GM12873 (cell line): ENCODE results near the gene KANSL2.

ENCODE experiments used
- TF ChIP-seq, protein P1 (sequence below): IDR thresholded peaks from 2 replicates; pipeline ENCODE4 v1.5.1; 2012; ENCODE audit warnings: low read depth, mild to moderate bottlenecking, moderate library complexity, low read length, control low read depth; ENCODE audit not compliant: insufficient read depth; ENCODE audit errors: missing control alignments

Gene KANSL2

DNA sequence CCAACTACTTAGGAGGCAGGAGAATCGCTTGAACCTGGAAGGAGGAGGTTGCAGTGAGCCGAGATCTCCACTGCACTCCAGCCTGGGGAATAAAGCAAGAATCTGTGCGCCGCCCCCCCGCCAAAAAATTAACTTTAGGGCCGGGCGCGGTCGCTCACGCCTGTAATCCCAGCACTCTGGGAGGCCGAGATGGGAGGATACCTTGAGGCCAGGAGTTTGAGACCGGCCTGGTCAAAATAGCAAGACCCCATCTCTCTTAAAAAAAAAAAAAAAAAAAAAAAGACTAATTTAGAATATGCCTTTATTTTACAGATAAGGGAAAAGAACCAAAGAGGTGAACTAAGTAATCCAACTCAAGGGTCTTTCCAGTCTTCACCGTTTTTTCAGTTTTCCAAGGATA is 1.2 kb downstream of the KANSL2 start:
- TF ChIP-seq, protein P1, sequence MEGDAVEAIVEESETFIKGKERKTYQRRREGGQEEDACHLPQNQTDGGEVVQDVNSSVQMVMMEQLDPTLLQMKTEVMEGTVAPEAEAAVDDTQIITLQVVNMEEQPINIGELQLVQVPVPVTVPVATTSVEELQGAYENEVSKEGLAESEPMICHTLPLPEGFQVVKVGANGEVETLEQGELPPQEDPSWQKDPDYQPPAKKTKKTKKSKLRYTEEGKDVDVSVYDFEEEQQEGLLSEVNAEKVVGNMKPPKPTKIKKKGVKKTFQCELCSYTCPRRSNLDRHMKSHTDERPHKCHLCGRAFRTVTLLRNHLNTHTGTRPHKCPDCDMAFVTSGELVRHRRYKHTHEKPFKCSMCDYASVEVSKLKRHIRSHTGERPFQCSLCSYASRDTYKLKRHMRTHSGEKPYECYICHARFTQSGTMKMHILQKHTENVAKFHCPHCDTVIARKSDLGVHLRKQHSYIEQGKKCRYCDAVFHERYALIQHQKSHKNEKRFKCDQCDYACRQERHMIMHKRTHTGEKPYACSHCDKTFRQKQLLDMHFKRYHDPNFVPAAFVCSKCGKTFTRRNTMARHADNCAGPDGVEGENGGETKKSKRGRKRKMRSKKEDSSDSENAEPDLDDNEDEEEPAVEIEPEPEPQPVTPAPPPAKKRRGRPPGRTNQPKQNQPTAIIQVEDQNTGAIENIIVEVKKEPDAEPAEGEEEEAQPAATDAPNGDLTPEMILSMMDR, result no peak

DNA sequence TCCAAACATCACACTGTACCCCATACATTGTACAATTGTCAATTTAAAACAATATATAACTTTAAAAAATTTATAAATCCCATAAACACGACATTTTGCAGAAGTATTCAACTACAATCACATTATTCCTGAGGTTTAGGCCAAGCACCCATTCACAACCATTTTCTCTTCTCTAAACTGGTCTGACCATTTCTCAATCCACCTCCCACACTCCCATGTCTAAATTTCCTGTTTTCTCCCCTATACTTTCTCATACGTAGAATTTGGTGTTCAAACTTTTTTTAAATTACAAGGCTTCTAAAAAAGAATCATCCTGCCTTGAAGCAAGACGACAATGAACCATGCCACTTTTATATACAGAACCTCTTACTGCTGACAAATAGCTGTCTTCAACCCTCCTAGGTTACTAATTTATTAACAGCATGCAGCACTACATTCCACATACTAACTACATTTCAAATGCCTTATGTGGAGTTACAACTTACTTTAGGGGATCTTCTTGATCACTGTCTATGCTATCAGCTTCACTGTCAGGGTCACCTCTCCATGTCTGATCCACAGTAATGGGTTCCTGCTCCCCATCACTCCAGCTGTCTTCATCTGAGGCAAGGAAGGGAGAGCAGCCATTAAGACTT is 3.4 kb downstream of the KANSL2 start:
- TF ChIP-seq, protein P1, result no peak

DNA sequence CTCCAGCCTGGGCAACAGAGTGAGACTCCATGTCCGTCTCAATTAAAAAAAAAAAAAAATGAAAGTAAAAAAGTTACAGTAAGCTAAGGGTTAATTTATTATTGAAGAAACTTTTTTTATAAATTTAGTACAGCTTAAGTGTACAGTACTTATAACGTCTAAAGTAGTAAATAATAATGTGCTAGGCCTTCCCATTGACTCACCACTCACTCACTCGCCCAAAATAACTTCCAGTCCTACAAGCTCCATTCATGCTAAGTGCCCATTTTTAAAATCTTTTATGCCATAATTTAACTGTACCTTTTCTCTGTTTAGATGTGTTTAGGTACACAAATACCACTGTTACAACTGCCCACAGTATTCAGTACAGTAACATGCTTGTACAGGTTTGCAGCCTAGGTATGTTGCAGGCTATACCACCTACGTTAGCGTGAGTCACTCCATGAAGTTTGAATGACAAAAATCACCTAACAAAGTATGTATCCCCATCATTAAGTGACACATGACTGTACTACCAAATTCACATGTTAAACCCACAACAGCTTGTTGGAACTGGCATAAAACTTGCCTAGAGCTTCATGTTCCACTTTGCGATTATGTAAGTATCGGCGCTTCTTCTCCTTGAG is 10.7 kb downstream of the KANSL2 start:
- TF ChIP-seq, protein P1, result no peak

DNA sequence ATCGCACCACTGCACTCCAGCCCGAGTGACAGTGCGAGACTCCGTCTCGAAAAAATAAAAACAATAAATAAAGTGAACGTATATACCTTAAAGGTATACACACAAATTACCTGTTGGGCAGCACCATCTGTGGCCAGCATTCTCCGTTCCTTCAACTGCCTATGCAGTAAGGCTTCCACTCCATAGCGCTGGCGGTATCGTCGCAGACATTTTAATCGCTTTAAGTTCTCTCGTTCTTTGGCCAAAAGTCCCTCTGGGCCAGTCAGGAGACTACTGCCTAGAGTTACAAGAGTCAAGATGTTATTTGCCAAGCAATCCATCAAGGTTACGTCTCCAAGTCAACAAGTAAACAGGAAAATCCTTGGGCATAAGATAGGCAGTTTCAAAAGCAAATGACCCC is 13.0 kb downstream of the KANSL2 start:
- TF ChIP-seq, protein P1, result no peak

DNA sequence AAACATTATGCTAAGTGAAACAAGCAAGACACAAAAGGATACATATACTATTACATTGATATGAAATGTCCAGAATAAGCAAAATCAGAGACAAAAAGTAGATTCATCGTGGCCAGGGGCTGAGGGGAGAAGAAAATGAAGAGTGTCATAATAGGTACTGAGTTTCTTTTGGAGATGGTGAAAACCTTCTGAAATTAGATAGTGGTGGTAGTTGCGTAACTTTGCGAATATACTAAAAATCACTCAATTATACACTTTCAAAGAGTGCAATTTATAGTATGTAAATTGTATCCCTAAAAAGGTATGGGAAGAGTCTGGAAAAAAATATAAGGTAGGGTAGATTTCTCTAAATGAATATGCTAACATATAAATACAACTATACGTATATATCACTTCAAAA is 22.2 kb downstream of the KANSL2 start:
- TF ChIP-seq, protein P1, result no peak

DNA sequence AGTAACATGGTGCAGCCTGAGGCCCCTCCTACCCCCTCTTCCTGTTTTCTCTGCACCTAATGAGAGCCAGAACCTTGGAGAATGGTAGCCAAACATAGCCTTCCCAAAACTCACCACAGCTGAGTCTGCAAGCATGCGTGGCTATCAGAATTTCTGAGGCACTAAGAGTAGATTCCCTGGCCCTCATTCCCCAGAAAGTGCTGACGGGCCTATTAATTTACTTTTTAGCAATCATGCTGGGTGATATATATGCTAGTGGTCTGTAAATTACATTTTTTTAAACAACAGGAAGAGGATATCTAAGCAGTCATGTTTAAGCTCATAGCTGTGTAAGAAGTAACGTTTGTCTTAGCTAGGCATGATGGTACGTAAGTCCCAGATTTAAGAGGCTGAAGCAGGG is 30.4 kb downstream of the KANSL2 start:
- TF ChIP-seq, protein P1, result no peak

DNA sequence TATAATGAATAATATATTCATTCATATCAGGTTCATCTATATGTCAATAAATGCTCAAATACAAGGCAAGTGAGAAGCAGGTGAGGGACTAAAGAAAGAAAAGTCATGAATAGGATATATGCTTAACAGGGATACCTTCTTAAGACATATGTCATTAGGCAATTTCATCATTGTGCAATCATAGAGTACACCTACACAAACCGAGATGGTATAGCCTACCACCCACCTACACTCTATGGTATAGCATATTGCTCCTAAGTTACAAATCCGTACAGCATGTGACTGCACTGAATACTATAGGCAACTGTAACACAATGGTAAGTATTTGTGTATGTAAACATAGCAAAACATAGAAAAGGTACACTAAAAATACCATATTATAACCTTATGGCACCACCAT is 39.0 kb downstream of the KANSL2 start:
- TF ChIP-seq, protein P1, result no peak
